HG03460 (cell line): ENCODE measurements around the gene PRDM16.

Source experiments
- ATAC-seq: cut with Tn5 transposase; IDR thresholded peaks from one replicate; pipeline ENCODE4 v1.9.1; 2021; ENCODE audit not compliant: unreplicated experiment

Gene PRDM16

DNA sequence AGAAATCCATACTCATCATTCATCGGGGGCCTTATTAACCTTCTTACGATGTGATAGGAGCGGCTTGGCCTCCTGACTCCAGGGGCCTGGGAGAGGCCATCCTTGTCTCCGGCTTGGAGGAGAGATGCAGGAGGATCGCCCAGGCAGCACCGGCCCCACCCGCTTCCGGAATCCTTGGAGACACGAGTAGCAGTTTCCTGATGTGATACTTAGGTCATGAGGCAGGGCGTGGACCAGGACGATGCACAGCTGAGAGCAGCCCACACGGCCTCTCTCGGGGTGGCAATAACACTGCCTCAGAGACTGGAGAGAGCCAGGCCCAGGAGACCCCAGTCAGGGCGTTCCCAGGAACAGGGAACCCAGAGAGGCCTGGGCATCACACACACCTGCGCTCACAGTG, 221.9 kb downstream of the PRDM16 start:
- no peak for ATAC-seq

DNA sequence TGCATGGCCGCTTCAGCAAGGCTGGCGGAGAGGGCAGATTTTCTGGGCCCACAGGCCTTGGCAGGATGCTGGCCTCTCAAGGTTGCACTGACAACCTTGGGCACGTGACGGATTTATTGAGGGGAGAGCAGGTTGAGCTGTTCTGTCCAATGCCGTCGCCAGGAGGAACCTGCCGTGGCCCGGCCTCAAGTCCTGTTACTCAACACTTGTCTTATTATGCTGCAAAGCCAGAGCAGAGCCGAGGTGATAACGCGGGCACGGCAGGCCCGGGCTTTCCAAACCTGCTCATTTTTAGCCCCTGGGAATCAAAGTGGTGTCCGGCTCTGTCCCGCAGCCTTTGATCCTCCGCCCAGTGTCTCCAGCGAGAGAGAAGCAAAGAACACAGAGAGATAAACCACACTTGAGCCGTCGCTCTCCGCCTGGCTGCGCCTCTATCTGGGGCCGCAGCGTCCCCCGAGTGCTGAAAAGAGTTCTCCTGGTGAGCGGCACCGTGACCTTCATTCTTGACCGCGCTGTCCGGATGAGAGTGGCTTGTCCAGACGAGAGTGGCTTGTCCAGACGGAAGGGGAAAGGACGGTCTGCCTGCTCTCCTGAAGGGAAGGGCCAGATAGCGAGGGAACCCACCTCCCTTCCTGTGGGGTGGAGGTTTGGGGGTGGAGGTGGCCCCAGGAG, 223.2 kb downstream of the PRDM16 start:
- no peak for ATAC-seq

DNA sequence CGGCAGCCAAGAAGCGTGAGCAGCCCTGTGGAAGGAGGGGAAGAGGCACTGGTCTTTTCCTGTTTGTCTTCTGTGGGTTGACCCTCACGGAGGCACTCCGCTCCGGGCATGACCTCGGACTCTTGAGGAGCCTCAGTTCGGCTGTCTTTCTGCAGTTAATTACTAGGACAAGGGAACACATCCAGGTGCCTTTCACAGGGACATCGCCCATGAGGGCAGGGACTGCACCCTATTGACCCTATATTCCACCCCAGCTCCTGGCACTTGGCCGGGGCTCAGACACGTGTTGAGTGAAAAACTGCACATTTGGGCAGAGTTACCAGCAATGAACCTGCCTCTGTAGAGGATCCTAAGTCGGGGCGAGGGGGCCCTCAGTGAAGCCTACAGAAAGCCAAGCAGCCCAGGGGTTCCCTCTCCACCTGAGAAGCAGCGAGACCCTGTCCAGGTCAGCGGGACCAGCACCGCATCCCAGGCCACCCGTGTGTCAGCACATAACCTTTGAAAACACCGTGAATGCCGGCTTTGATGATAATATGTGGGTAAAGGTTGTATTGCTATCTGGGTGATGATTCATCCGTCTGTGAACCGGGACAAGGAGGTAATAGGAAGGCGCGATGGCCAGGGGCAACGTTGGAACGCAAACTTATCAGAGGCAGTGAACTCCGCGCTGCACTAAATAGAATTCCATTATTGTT, 224.0 kb downstream of the PRDM16 start:
- ATAC-seq = no peak

DNA sequence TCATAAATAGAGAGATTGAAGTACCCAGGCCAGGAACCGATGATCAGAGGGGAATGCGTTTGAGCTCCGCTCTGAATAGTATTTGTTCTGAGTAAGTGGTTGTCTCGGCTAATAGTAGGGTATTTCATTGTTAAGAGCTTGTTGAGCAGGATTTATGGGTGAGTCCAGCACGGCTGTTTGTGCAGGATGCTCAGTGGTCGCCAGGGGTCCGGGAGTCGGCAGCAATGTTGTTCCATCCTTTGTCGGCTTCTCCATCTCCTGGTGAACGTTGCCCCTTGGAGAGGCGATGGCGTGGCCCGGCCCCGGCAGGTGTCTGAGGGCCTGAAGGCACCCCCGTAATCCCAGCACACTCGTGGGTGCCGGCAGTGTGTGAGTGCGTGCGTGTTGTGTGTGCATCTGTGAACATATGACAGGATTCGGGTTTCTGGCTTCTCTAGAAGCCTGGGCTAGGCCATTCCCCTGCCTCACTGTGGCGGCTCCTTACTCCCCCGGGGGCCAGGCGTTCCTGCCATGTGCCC, 224.6 kb downstream of the PRDM16 start:
- no peak for ATAC-seq

DNA sequence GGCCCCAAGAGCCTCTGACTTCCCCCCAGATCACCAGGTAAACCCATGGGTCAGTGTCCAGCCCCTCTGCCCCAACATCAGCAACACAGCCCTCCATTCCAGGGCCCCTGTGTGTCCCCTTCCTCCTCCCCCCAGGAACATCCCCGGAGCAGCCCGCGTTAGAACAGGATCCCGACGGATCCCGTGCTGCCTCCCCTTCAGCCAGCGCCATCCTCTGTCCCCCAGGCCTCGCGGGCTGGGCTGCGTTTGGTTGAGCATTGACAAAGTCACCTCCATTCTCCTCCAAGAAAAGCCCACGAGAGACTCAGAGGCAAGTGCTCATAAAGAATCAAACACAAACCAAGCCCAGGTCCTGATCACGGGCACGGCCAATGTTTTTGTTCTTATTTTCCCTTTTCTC, 225.4 kb downstream of the PRDM16 start:
- ATAC-seq = no peak

DNA sequence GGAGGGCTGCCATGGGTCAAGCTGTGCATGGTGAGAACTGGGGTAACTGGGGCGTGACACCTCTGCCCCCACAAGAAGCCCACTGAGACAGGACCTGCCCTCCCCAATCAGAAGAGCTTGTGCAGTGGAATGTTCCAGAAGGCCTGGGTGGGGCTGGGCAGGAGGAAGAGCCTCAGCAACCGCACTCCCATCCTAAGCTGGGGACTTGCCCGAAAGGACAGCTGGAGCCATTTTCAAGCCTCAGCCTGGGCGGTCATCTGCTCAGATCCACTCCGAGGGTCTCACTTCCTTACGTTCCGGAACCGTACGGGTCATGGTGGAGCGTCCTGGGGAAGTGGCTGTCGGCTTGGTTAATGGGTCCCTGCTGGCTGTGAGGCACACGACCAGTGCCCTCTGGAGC, 226.8 kb downstream of the PRDM16 start:
- ATAC-seq = no peak

DNA sequence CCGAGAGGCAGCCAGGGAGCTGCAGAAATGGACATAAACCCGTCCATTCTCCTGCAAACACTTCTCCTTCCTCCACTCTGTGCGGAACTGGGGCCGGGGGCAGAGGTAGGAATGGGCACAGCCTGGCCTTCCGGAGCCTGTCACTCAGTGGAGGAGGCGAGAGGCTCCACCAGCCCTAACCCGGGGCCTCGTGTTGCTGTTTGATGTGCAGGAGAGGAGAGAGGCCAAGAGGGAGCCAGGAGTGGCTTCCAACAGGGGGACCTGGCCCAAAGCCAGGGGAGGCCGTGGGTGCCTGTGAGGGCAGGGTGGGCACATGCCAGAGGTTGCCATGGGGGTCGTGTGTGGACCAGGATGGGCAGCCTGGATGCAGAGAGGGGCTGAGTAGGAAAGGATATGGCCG, 227.3 kb downstream of the PRDM16 start:
- ATAC-seq = no peak

DNA sequence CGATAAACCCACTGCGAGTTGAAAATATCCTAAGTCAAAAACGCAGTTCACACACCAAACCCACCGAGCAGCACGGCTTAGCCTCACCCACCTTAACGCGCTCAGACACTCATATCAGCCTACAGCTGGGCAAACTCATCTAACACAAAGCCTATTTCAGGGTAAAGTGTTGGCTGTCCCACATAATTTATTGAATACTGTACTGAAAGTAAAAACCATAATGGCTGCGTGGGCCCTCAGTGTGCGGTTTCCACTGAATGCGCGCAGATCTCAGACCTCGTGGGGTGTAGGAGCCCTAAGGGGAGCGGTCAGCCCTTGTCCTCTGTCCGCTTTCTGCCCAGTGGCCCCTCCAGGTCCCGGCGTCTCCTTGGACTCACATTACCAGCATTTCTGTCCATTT, 227.8 kb downstream of the PRDM16 start:
- ATAC-seq = no peak

DNA sequence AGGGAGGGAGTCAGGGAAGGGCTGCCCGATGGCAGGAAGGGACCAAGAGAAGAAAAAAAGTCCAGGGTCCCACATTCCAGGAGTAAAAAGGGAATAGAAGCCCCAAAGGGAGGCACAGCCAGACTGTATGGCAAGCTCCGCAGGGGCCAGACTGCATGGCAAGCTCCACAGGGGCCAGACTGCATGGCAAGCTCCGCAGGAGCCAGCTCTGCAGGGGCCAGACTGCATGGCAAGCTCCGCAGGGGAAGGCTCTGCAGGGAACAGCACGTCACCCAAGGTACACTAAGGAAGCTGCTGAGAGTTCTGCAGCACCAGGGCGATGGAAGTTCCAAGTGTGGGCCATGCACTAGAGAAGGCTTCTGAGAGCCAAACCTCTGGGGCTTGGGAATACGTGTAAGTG, 228.8 kb downstream of the PRDM16 start:
- no peak for ATAC-seq

DNA sequence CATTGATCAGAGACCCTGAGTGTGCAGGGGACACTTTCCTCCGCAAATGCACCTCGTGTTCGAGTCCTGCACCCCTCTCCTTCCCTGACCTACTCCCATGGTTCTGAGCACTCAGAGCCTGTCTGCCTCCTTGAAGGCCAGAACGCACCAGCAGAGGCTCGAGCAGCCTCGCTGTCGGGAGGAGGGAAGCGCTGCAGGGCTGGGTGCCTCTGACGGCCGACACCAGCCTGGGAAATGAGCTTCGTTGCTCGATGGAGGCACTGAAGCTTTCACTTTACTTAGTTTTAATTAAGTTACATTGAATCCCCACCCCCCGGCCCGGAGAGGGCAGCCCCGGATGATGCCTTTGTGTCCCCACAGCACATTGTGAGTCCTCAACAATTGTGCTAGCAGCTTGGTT, 229.2 kb downstream of the PRDM16 start:
- ATAC-seq = no peak

DNA sequence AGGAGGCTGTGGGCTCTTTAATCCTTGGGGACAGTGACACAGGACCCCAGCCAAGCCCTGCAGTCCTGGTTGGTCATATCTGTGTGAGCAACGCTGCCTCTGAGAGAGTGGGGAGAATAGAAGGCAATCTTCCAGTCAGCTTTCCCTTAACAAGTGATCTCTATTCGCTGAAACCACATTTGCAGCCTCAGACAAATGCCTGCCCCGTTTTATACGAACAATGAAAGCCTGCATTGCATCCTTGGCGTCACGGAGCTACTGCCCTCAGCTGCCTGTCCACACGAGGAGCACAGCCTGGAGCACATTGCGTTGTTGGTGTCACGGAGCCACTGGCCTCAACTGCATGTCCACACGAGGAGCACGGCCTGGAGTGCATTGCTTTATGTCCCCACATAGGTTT, 235.2 kb downstream of the PRDM16 start:
- ATAC-seq = no peak

DNA sequence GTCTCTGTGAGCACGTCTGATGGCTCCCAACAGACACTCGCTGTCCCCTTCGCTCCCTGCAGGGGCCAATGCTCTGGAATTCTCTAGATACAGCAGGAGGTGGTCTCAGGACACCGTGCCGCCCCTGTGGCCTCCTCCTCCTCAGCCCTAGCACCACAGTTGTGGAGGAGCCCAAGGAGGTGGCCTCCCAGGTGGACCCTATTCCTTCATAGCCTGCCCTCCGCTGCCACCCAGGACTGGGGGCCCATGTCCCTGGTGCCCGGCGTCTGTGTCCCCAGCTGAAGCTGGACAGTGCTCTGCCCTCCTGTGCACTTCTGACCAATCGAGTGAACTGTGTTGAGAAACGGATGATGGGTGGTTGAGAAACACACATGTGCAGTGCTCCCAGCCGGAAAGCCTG, 235.7 kb downstream of the PRDM16 start:
- no peak for ATAC-seq

DNA sequence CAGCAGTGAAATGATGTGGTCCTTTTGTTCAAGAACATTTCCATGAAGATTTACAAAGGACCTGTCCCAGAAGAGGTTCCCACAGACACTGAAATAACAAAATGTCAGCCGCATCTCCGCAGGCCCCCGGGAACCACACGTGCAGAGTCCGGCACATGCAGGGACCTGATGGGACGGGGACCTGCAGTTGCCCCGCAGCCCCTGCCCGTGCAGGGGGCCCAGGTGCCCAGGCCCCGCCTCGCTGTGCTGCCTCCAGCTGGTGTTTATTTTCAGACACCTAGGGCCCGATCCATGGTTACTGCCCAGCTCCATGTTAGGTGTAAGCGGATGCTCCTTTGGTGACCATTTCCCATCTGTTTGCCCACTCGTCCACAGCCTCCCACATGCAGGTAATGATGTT, 236.2 kb downstream of the PRDM16 start:
- no peak for ATAC-seq

DNA sequence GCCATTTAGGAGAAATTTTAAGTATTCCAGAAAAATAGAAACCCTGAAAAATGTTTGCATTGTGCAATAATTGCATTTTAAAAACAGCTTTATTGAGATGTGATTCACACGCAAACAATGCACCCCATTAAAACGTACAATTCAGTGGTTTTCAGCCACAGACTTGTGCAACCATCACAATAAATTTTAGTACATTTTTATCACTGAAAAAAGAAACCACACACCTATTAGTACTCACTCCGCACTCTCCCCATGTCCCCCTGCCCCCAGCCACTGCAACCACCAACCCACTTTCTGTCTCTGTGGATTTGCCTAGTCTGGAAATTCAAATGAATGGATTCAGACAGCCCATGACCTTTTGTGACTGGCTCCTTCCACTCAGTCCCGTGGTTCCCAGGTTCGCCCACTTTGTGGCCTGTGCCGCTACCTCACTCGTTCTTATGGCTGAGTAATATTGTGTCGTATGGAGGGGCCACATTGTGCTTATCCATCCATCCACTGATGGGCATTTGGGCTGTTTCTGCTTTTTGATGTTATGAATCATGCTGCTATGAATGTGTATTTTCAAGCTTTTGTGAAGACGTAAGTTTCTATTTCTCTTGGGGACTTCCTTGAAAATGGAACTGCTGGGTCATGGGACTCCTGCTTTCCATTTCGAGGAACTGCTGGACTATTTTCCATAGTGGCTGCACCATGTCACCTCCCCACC, 237.7 kb downstream of the PRDM16 start:
- ATAC-seq = no peak

DNA sequence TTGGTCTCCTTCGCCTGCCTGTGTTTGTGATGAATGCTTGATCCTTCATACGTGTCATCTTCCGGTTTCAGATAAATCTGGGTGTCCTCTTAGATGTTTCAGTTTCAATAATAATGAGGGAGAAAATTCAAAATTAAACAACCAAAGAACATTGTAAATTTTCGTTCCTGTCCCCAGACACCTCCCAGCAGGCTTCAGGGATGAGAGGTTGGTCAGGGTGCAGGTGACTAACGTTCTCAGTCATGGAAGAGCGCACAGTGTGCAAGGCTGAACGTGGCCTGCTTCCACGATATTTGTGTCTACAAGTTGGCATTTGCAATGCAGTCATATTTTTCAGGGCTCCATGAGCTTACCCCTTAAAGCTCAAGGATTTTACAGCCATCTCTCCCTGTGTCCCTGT, 238.4 kb downstream of the PRDM16 start:
- ATAC-seq = no peak

DNA sequence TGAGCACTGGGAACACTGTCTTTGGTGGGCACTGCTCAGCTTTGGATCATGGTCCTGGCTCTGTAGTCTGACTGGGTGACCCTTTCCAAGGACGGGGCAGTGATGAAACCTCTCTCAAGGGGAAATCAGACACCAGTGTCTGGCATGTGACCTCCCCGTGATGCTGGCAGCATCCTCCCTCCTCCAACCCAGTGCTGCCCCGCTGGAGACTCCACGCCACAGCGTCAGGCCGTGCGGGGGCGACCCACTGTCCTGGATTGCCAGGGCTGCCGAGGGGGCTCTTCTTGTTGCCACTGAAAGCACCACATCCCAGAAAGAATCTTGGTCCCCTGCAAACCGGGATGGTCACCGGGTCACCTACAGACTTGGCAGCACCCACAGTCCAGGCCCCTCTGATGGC, 239.1 kb downstream of the PRDM16 start:
- no peak for ATAC-seq

DNA sequence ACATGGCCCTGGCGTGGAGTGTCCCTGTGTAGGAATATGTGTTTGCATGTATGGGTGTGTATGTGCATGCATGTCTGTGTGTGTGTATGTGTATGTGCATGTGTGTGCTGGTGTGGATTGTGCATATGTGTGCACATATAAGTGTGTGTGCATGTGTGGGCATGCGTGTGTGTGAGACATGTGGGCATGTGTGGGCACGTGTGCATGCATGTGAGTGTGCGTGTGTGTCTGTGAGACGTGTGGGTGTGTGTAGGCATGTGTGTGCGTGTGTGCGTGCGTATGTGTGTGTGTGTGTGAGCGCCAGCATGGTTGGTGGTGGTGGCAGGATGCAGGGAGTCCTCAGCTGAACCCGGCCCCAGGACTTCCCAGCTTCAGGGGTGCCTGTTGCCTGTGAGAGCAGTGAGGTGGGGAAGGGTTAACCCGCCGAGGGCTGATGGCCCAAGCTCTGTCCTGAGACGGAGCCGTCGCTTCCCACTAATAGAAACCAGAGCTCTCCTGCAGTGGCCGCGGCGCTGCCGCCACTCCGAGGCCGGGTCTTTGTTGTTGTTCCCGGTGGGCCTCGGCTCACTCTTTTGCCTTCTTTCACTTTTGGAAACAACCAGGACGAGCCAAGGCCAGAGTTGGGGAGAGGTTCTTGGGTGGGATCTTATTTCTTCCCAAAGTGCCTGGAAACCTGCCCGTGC, 241.9 kb downstream of the PRDM16 start:
- ATAC-seq = no peak

DNA sequence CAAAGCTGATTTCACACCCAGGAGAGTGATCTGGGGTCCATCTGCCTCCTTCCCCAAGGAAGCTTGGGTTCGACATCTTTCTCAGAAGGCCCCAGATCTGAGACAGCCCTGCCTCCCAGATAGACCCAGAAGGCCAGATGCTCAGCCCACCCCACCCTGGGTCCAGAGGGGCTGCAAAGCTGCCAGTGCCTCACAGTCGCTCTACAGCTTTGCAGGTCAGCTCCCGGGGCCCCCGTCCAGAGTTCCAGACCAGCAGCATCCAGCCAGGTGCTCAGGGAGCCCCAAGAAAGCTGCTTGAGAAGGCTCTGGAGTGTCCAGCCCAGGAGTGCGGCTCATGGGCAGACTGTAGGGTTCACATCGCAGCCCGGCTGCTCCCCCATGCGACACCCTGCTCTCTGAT, 242.7 kb downstream of the PRDM16 start:
- ATAC-seq = no peak

DNA sequence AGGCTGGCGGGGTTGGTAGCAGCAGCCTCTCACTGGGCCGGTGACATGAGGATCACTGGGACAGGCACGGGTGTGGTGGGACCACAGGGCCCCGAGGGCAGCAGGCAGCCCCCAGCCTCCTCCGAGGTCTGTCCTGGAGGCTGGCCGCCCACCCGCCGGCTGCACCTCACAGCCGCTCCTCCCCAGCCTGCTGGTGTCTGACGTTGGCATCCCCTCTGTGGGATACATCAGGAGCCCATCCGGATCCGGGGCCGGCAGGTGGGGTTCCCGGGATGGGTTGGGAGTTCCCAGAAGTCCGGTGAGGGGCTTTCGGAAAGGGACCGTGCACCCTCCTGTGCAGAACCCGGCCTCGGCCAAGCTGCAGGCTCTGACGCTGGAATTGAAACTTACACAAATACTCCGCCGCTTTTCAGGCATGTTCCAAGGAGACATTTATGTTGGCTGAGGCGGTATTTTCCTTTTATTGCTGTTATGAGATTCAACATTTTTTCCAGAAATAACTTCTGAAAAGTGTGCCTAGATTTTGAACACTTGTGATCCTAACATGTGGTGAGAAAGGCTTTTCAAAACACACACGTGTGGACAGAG, 243.4 kb downstream of the PRDM16 start:
- ATAC-seq = no peak

DNA sequence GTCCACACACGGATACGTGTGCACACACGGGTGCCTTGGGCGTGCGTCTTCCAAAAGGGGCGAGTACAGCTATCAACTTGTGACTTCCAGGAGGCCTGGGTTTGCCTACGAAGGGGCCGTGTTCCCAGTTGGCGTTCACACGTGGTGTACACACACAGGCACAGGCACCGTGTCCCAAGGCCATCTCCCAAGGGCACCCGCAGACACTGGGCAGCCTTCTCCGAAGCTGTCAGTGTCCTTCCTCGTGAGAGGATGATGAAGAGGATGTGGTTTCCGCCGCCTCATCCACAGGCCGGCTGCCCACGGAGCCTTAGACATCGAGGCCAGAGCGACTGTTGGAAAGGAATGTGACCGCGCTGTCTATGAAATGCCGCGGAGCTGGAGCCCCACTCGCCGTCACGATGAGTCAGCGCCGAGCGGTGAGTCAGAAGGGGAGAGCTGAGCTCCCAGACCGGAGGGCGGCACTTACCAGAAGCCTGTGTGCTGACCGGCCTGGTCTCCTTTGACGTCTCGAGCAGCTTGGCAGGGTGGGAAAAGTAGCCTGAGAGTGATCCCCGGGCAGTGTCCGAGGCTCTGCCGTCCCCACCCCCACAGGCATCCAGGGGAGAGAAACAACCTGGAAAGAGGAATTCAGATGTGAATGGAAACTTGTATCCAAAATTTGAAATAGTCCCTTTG, 244.0 kb downstream of the PRDM16 start:
- no peak for ATAC-seq

DNA sequence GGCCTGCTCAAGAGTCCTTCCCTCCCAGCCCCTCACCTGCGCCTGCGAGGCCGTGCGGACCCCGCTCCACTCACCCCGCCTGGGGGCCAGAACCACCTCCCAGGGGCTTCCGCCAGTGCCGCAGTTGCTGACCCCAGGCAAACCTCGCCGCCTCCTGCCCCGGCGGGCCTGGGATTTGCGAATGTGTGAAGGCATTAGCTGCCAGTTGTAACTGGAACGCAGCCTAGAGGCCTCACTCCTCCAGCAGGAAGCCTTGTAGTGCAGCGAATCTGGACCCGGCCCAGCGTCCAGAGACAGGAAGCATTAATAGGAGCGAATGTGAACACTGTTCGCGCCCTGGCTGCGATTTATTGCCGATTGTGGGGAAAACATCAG, 244.6 kb downstream of the PRDM16 start:
- ATAC-seq = no peak
